ENCODE data around the gene CFAP100. TPM values are rescaled to one million over a fixed set of nuclear protein-coding genes. Genes with fewer than 3 reads are reported as not detected.
A peak's percentile ranks its signal among the peaks of the same experiment; 100 is the strongest.

Gene CFAP100
- total RNA-seq, 4 donors from 2014 or later = not detected

- Histone ChIP-seq H3K9me3 (no peaks in the 10 kb centered on the region), H3K27me3 (no peaks in the 10 kb centered on the region), H3K36me3 (no peaks in the 10 kb centered on the region), H3K4me3 (no peak overlapping the region), H3K27ac (no peak overlapping the region), H3K4me1 (no peaks in the 10 kb centered on the region)
- peak in 1 of 3 donors; percentile 40 for DNase-seq
- TF ChIP-seq POLR2A (IDR thresholded peaks at IDR 0.05) (no peak), CTCF (IDR thresholded peaks at IDR 0.05) (no peak)
Measured at GRCh38 chr3:126415661-126416591, 21.2 kb downstream of the CFAP100 start.

- Histone ChIP-seq H3K27me3 (no peaks in the 10 kb centered on the region), H3K27ac (no peak overlapping the region), H3K4me1 (no peaks in the 10 kb centered on the region), H3K36me3 (no peaks in the 10 kb centered on the region), H3K4me3 (no peak overlapping the region), H3K9me3 (no peaks in the 10 kb centered on the region)
- DNase-seq = no peak
- TF ChIP-seq POLR2A (IDR thresholded peaks at IDR 0.05) = no peak
- TF ChIP-seq CTCF (IDR thresholded peaks at IDR 0.05) = no peak
Measured at GRCh38 chr3:126416943-126417342, 22.2 kb downstream of the CFAP100 start.

- Histone ChIP-seq H3K27me3 (no peaks in the 10 kb centered on the region), H3K4me1 (no peaks in the 10 kb centered on the region), H3K9me3 (no peaks in the 10 kb centered on the region), H3K4me3 (no peak overlapping the region), H3K36me3 (no peaks in the 10 kb centered on the region), H3K27ac (no peak overlapping the region)
- TF ChIP-seq POLR2A (IDR thresholded peaks at IDR 0.05) (no peak), CTCF (IDR thresholded peaks at IDR 0.05) (no peak)
- no peak for DNase-seq
Measured at GRCh38 chr3:126417515-126417914, 22.8 kb downstream of the CFAP100 start.

GRCh38 chr3:126417981-126418530, 23.3 kb downstream of the CFAP100 start:
- Histone ChIP-seq H3K4me1 (no peaks in the 10 kb centered on the region), H3K9me3 (no peaks in the 10 kb centered on the region), H3K4me3 (no peak overlapping the region), H3K36me3 (no peaks in the 10 kb centered on the region), H3K27me3 (no peaks in the 10 kb centered on the region), H3K27ac (no peak overlapping the region)
- no peak for TF ChIP-seq POLR2A (IDR thresholded peaks at IDR 0.05)
- TF ChIP-seq CTCF (IDR thresholded peaks at IDR 0.05) = no peak
- DNase-seq = peak in 1 of 3 donors; percentile 37

GRCh38 chr3:126418661-126419131, 24.0 kb downstream of the CFAP100 start:
- H3K4me1 ChIP-seq = no peaks in the 10 kb centered on the region
- TF ChIP-seq CTCF (IDR thresholded peaks at IDR 0.05) (no peak), POLR2A (IDR thresholded peaks at IDR 0.05) (no peak)
- no peak overlapping the region for H3K4me3 ChIP-seq
- peak in 1 of 3 donors; percentile 40 for DNase-seq
- no peaks in the 10 kb centered on the region for H3K36me3 ChIP-seq
- no peaks in the 10 kb centered on the region for H3K9me3 ChIP-seq
- no peak overlapping the region for H3K27ac ChIP-seq
- no peaks in the 10 kb centered on the region for H3K27me3 ChIP-seq
